Measurements from ENCODE around the gene HIC1. TPM values are rescaled to one million over a fixed set of nuclear protein-coding genes. Genes with fewer than 3 reads are reported as not detected.

HIC1 gene
- total RNA-seq, 2 experiments from 2014 or later, result 38.3 to 39.8 TPM

GRCh38 chr17:2051933-2052559, 2.9 kb upstream of the HIC1 start:
- peaks cover 4% of the 10 kb centered on the region for H3K36me3 Mint-ChIP-seq (ENCODE audit: low read depth)
- POLR2A ChIA-PET, result no interaction called here
- DNase-seq, result no peak
- peaks cover 29% of the 10 kb centered on the region for H3K4me1 Mint-ChIP-seq
- peaks cover 22% of the 10 kb centered on the region for H3K27me3 Mint-ChIP-seq
- H3K4me3 Mint-ChIP-seq, result no peak overlapping the region
- H3K27ac Mint-ChIP-seq, result no peak overlapping the region
- CTCF ChIA-PET, result interaction anchor here (2.7 kb wide), 1 partner anchor 193 kb away, joined by 12 read pairs; no protein-coding TSS in a partner anchor
- no peaks in the 10 kb centered on the region for H3K9me3 Mint-ChIP-seq

DNA sequence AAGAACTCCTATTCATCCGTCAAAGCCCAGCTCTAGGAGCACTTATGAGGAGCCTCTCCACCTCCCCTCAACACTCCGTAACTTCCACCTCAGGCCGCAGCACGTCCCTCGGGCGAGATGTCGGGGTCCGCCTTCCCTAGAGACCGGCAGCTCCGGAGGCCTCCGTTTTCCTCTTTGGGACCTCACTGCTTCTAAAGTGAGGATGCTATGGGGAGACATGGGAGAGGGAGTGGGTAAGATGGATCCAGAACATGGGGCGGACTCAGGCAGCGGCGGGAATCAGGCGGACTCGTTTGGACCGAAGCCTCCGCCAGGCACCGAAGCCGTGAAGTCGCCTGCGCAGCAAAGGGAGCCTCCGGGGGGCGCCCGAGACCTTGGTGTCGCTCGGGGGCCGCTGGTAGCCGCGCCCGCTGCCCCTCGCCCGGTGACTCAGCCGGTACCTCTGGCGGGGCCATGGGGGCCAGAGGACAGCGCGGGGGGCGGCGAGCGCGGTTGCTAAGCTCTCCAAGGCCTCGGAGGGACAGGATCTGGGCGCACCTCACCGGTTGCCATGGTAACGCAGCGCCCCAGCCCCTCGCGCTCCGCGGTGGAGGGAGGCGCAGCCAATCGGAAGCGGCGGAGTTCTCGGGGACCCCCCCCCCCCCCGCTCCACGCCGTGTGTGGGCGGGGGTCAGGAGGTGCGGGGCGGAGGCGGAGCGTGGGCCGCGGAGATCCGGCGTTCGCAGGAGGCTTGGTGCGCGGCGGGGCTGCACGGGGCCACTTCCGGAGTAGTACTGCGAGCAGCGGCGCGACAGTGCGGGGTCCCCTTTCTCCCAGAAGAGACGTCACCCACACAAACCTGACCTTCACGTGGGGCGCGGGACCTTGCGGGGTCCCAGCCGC, 1.3 kb upstream of the HIC1 start:
- Mint-ChIP-seq H3K36me3 (ENCODE audit: low read depth) (peaks cover 8% of the 10 kb centered on the region), H3K27me3 (peaks cover 18% of the 10 kb centered on the region), H3K4me1 (peaks cover 28% of the 10 kb centered on the region), H3K4me3 (peak overlapping the region; percentile 79), H3K27ac (peak overlapping the region; percentile 71), H3K9me3 (no peaks in the 10 kb centered on the region)
- POLR2A ChIA-PET, result interaction anchor here (0.5 to 5.9 kb wide), 12 partner anchors 13 to 283 kb away, joined by 3 to 94 read pairs (median 5); partner anchors contain the start of genes SGSM2, SMG6, SRR and TSR1
- DNase-seq, result peak; percentile 80
- CTCF ChIA-PET, result interaction anchor here (0.8 to 7.9 kb wide), 15 partner anchors 11 to 330 kb away, joined by 3 to 210 read pairs (median 5); no protein-coding TSS in a partner anchor

- POLR2A ChIA-PET, result interaction anchor here (0.6 to 5.9 kb wide), 19 partner anchors 12 to 339 kb away, joined by 3 to 94 read pairs (median 7); partner anchors contain the start of genes SGSM2, SMG6, SRR and TSR1
- Mint-ChIP-seq H3K27me3 (peaks cover 17% of the 10 kb centered on the region), H3K4me1 (peaks cover 22% of the 10 kb centered on the region), H3K36me3 (ENCODE audit: low read depth) (peaks cover 8% of the 10 kb centered on the region), H3K27ac (peak overlapping the region; percentile 71), H3K4me3 (peak overlapping the region; percentile 79), H3K9me3 (no peaks in the 10 kb centered on the region)
- peak; percentile 50 for DNase-seq
- CTCF ChIA-PET, result interaction anchor here (0.6 to 7.9 kb wide), 31 partner anchors 10 to 391 kb away, joined by 3 to 210 read pairs (median 5); partner anchors contain the start of genes RTN4RL1 and TSR1
These were observed 716 bp upstream of the HIC1 start for GRCh38 chr17:2054262-2054511.

- H3K4me1 Mint-ChIP-seq, result peaks cover 31% of the 10 kb centered on the region
- peak; percentile 65 for DNase-seq
- peak overlapping the region; percentile 79 for H3K4me3 Mint-ChIP-seq
- ChIA-PET POLR2A (interaction anchor here (0.6 to 5.9 kb wide), 23 partner anchors 8 to 346 kb away, joined by 3 to 94 read pairs (median 5); partner anchors contain the start of genes SGSM2, SMG6, SRR and TSR1), CTCF (interaction anchor here (0.8 to 7.9 kb wide), 25 partner anchors 9 to 392 kb away, joined by 3 to 210 read pairs (median 5); partner anchors contain the start of genes RTN4RL1 and TSR1)
- peaks cover 22% of the 10 kb centered on the region for H3K36me3 Mint-ChIP-seq (ENCODE audit: low read depth)
- H3K9me3 Mint-ChIP-seq, result no peaks in the 10 kb centered on the region
- H3K27ac Mint-ChIP-seq, result no peak overlapping the region
- H3K27me3 Mint-ChIP-seq, result peaks cover 17% of the 10 kb centered on the region
These were observed 646 bp downstream of the HIC1 start for GRCh38 chr17:2055292-2056205.

GRCh38 chr17:2056206-2057174, 1.6 kb downstream of the HIC1 start:
- Mint-ChIP-seq H3K4me1 (peaks cover 33% of the 10 kb centered on the region), H3K9me3 (no peaks in the 10 kb centered on the region), H3K4me3 (peak overlapping the region; percentile 79), H3K27ac (peak overlapping the region; percentile 78), H3K27me3 (peaks cover 14% of the 10 kb centered on the region), H3K36me3 (ENCODE audit: low read depth) (peaks cover 27% of the 10 kb centered on the region)
- peak; percentile 69 for DNase-seq
- ChIA-PET POLR2A (interaction anchor here (0.8 to 5.9 kb wide), 20 partner anchors 9 to 340 kb away, joined by 3 to 94 read pairs (median 5); partner anchors contain the start of genes RTN4RL1, SGSM2, SMG6 and SRR), CTCF (interaction anchor here (0.9 to 7.9 kb wide), 20 partner anchors 10 to 407 kb away, joined by 3 to 210 read pairs (median 8); partner anchors contain the start of gene RTN4RL1)

- no peak for DNase-seq
These were observed 2.4 kb downstream of the HIC1 start for GRCh38 chr17:2057175-2057759.

DNA sequence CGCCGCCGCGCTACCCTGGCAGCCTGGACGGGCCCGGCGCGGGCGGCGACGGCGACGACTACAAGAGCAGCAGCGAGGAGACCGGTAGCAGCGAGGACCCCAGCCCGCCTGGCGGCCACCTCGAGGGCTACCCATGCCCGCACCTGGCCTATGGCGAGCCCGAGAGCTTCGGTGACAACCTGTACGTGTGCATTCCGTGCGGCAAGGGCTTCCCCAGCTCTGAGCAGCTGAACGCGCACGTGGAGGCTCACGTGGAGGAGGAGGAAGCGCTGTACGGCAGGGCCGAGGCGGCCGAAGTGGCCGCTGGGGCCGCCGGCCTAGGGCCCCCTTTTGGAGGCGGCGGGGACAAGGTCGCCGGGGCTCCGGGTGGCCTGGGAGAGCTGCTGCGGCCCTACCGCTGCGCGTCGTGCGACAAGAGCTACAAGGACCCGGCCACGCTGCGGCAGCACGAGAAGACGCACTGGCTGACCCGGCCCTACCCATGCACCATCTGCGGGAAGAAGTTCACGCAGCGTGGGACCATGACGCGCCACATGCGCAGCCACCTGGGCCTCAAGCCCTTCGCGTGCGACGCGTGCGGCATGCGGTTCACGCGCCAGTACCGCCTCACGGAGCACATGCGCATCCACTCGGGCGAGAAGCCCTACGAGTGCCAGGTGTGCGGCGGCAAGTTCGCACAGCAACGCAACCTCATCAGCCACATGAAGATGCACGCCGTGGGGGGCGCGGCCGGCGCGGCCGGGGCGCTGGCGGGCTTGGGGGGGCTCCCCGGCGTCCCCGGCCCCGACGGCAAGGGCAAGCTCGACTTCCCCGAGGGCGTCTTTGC, 3.1 kb downstream of the HIC1 start:
- H3K9me3 Mint-ChIP-seq, result no peaks in the 10 kb centered on the region
- H3K27ac Mint-ChIP-seq, result peak overlapping the region; percentile 47
- H3K27me3 Mint-ChIP-seq, result peaks cover 6% of the 10 kb centered on the region
- ChIA-PET CTCF (interaction anchor here (0.9 to 7.9 kb wide), 24 partner anchors 11 to 337 kb away, joined by 3 to 210 read pairs (median 4); partner anchors contain the start of gene TSR1), POLR2A (interaction anchor here (0.7 to 5.9 kb wide), 15 partner anchors 12 to 279 kb away, joined by 3 to 94 read pairs (median 4); partner anchors contain the start of genes RTN4RL1, SGSM2 and TSR1)
- peaks cover 40% of the 10 kb centered on the region for H3K36me3 Mint-ChIP-seq (ENCODE audit: low read depth)
- peaks cover 42% of the 10 kb centered on the region for H3K4me1 Mint-ChIP-seq
- peak overlapping the region; percentile 50 for H3K4me3 Mint-ChIP-seq
- no peak for DNase-seq

More at GRCh38 chr17:2057175-2057759, 2.4 kb downstream of the HIC1 start:
- peaks cover 36% of the 10 kb centered on the region for H3K4me1 Mint-ChIP-seq
- no peaks in the 10 kb centered on the region for H3K9me3 Mint-ChIP-seq
- H3K27me3 Mint-ChIP-seq, result peaks cover 7% of the 10 kb centered on the region
- no peak overlapping the region for H3K4me3 Mint-ChIP-seq
- CTCF ChIA-PET, result interaction anchor here (0.9 to 7.9 kb wide), 18 partner anchors 13 to 408 kb away, joined by 3 to 210 read pairs (median 6); partner anchors contain the start of gene TSR1
- peaks cover 34% of the 10 kb centered on the region for H3K36me3 Mint-ChIP-seq (ENCODE audit: low read depth)
- H3K27ac Mint-ChIP-seq, result no peak overlapping the region
- POLR2A ChIA-PET, result interaction anchor here (1.1 to 5.9 kb wide), 14 partner anchors 13 to 280 kb away, joined by 3 to 94 read pairs (median 6); partner anchors contain the start of genes RTN4RL1, SGSM2 and TSR1

DNA sequence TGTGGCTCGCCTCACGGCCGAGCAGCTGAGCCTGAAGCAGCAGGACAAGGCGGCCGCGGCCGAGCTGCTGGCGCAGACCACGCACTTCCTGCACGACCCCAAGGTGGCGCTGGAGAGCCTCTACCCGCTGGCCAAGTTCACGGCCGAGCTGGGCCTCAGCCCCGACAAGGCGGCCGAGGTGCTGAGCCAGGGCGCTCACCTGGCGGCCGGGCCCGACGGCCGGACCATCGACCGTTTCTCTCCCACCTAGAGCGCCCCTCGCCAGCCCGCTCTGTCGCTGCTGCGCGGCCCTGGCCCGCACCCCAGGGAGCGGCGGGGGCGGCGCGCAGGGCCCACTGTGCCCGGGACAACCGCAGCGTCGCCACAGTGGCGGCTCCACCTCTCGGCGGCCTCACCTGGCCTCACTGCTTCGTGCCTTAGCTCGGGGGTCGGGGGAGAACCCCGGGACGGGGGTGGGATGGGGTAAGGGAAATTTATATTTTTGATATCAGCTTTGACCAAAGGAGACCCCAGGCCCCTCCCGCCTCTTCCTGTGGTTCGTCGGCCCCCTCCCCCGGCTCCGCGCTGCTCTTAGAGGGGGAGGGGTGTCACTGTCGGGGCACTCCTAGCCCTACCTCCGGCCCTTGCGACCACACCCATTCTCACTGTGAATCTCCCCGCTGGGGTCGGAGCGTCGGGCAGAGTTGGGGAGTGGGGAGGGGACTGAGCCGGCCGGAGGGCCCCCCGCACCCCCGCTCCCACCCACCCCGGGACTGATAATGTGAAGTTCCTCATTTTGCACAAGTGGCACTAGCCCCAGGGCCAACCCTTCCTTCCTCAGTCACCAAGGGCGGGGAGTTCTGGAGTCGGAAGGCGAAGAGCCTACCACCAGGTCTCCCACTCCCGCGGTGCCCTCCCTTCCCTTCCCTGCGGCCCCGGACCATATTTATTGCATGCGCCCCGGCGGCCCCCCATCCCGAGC, 4.0 kb downstream of the HIC1 start:
- H3K9me3 Mint-ChIP-seq, result no peaks in the 10 kb centered on the region
- peaks cover 45% of the 10 kb centered on the region for H3K4me1 Mint-ChIP-seq
- peak overlapping the region; percentile 44 for H3K4me3 Mint-ChIP-seq
- H3K27me3 Mint-ChIP-seq, result peaks cover 1% of the 10 kb centered on the region
- peak overlapping the region; percentile 47 for H3K27ac Mint-ChIP-seq
- ChIA-PET CTCF (interaction anchor here (0.9 to 7.9 kb wide), 22 partner anchors 11 to 289 kb away, joined by 3 to 210 read pairs (median 4); partner anchors contain the start of gene TSR1), POLR2A (interaction anchor here (0.7 to 5.9 kb wide), 10 partner anchors 11 to 225 kb away, joined by 3 to 94 read pairs (median 4); no protein-coding TSS in a partner anchor)
- H3K36me3 Mint-ChIP-seq (ENCODE audit: low read depth), result peaks cover 45% of the 10 kb centered on the region
- DNase-seq, result peak; percentile 77

All from activated CD4-positive, alpha-beta memory T cell treated with anti-CD3 and anti-CD28 coated beads, Interleukin-2, amount 10 ng/mL, durations not matched to agents 7 days and 5 days (primary cell).